BE2C (cell line): Measurements from ENCODE around the gene FAM240A.

Source experiments
- DNase-seq: peaks from one replicate; pipeline ENCODE4 v3.0.0-alpha.2; 2020
- H3K27me3 ChIP-seq: fragments of 250-450 bp; sonication (Bioruptor Pico); 2 replicates; pipeline ENCODE4 v1.5.1; 2020; ENCODE audit warnings: mild to moderate bottlenecking
- H3K36me3 ChIP-seq: fragments of 250-450 bp; sonication (Bioruptor Pico); 2 replicates; pipeline ENCODE4 v1.5.1; 2020; ENCODE audit warnings: mild to moderate bottlenecking
- H3K4me1 ChIP-seq: fragments of 250-450 bp; sonication (Bioruptor Pico); 2 replicates; pipeline ENCODE4 v1.5.1; 2020
- H3K4me3 ChIP-seq: 2 replicates; pipeline ENCODE4 v1.5.1; 2011; ENCODE audit warnings: low read depth, low read length
- H3K9me3 ChIP-seq: fragments of 250-450 bp; sonication (Bioruptor Pico); 2 replicates; pipeline ENCODE4 v1.5.1; 2020
- CTCF ChIP-seq: IDR thresholded peaks from 2 replicates; pipeline ENCODE4 v1.5.1; 2012; ENCODE audit warnings: mild to moderate bottlenecking, low read depth, low read length

Gene FAM240A

GRCh38 chr3:46642971-46643370, 30.6 kb downstream of the FAM240A start:
- H3K36me3 ChIP-seq, result no peaks in the 10 kb centered on the region
- no peak for TF ChIP-seq CTCF
- no peaks in the 10 kb centered on the region for H3K27me3 ChIP-seq
- H3K4me1 ChIP-seq, result no peaks in the 10 kb centered on the region
- no peaks in the 10 kb centered on the region for H3K9me3 ChIP-seq
- no peak overlapping the region for H3K4me3 ChIP-seq
- DNase-seq, result no peak

- TF ChIP-seq CTCF, result no peak
- Histone ChIP-seq H3K4me1 (no peaks in the 10 kb centered on the region), H3K9me3 (no peaks in the 10 kb centered on the region), H3K4me3 (no peak overlapping the region), H3K36me3 (no peaks in the 10 kb centered on the region), H3K27me3 (no peaks in the 10 kb centered on the region)
- no peak for DNase-seq
Measured at GRCh38 chr3:46643701-46644100, 31.4 kb downstream of the FAM240A start.

GRCh38 chr3:46646700-46647099, 34.4 kb downstream of the FAM240A start:
- Histone ChIP-seq H3K9me3 (no peaks in the 10 kb centered on the region), H3K4me1 (no peaks in the 10 kb centered on the region), H3K4me3 (no peak overlapping the region), H3K36me3 (no peaks in the 10 kb centered on the region), H3K27me3 (no peaks in the 10 kb centered on the region)
- no peak for DNase-seq
- TF ChIP-seq CTCF, result no peak

GRCh38 chr3:46648096-46648495, 35.8 kb downstream of the FAM240A start:
- no peaks in the 10 kb centered on the region for H3K27me3 ChIP-seq
- TF ChIP-seq CTCF, result no peak
- H3K9me3 ChIP-seq, result no peaks in the 10 kb centered on the region
- H3K4me3 ChIP-seq, result no peak overlapping the region
- no peaks in the 10 kb centered on the region for H3K36me3 ChIP-seq
- no peaks in the 10 kb centered on the region for H3K4me1 ChIP-seq
- no peak for DNase-seq

GRCh38 chr3:46649436-46649835, 37.1 kb downstream of the FAM240A start:
- no peaks in the 10 kb centered on the region for H3K4me1 ChIP-seq
- no peaks in the 10 kb centered on the region for H3K36me3 ChIP-seq
- H3K4me3 ChIP-seq, result no peak overlapping the region
- TF ChIP-seq CTCF, result no peak
- H3K9me3 ChIP-seq, result no peaks in the 10 kb centered on the region
- no peak for DNase-seq
- no peaks in the 10 kb centered on the region for H3K27me3 ChIP-seq

GRCh38 chr3:46651084-46651483, 38.8 kb downstream of the FAM240A start:
- no peak for DNase-seq
- TF ChIP-seq CTCF, result no peak
- H3K36me3 ChIP-seq, result no peaks in the 10 kb centered on the region

More at GRCh38 chr3:46651084-46651483, 38.8 kb downstream of the FAM240A start:
- Histone ChIP-seq H3K9me3 (no peaks in the 10 kb centered on the region), H3K27me3 (no peaks in the 10 kb centered on the region), H3K4me3 (no peak overlapping the region), H3K4me1 (no peaks in the 10 kb centered on the region)
